HepG2 (cell line): ENCODE measurements around the gene AK4. TPM values are rescaled to one million over a fixed set of nuclear protein-coding genes. Genes with fewer than 3 reads are reported as not detected.
"Not testable (repeated sequence)": the region's sequence is repeated elsewhere in the genome, so short reads cannot be mapped to it uniquely, and the experiment has no call there.

Experiments used
- ATAC-seq: fragments of 200-7000 bp; cut with Tn5 transposase; 3 replicates; pipeline ENCODE4 v1.9.1; 2020; ENCODE audit warnings: mild to moderate bottlenecking, moderate library complexity
- BruUV-seq: library from RNA; stranded (reverse); fragments of 400-500 nt; replicated peaks from 2 replicates; lab custom pipeline; 2021; lab: Mats Ljungman, UMichigan
- CTCF ChIA-PET: fragments of 300-600 bp; formaldehyde crosslinking; extraction: SDS; loops from one replicate; lab custom pipeline; 2021; ENCODE audit warnings: low total read pairs, inconsistent platforms, low intra/inter-chr PET ratio; lab: Yijun Ruan, JAX
- POLR2A ChIA-PET: fragments of 350-600 bp; sonication (Branson Sonifier 250); formaldehyde crosslinking; loops from one replicate; lab custom pipeline; 2020; ENCODE audit warnings: antibody characterized with exemption, inconsistent platforms; lab: Yijun Ruan, JAX
- DNase-seq: peaks from one replicate; pipeline ENCODE4 v3.0.0-alpha.2; 2015; ENCODE audit warnings: low spot score
- FAIRE-seq: peaks from 3 replicates; lab custom pipeline; 2011; peaks lifted over from hg19 to GRCh38; lab: Jason Lieb, UNC
- H2AFZ ChIP-seq: one replicate; pipeline ENCODE4 v1.6.1; 2011; ENCODE audit warnings: low read length, inconsistent platforms
- H3K27ac ChIP-seq: fragments of 300-600 bp; 3 replicates; pipeline ENCODE4 v1.8.0; 2011; ENCODE audit warnings: mixed run types, mild to moderate bottlenecking, mixed read lengths, low read length, inconsistent platforms; ENCODE audit not compliant: insufficient read depth; ENCODE audit errors: extremely low read length
- H3K27me3 ChIP-seq, 2 experiments: fragments of 200-600 bp in 1 of 2; 2 replicates in 1 of 2; 3 replicates in 1 of 2; pipeline versions ENCODE4 v1.6.0 to v1.8.0; 2011; ENCODE audit warnings: low read length in 2 of 2, mild to moderate bottlenecking in 2 of 2, moderate library complexity in 2 of 2, inconsistent platforms in 1 of 2; ENCODE audit not compliant: insufficient read depth in 2 of 2, control insufficient read depth in 1 of 2
- H3K36me3 ChIP-seq, 2 experiments: fragments of 200-600 bp in 1 of 2; replicated peaks in 1 of 2; 2 replicates in 1 of 2; 3 replicates in 1 of 2; pipeline versions ENCODE4 v1.5.1 to v1.8.0; 2011; ENCODE audit warnings: low read length in 2 of 2, inconsistent platforms in 1 of 2; ENCODE audit not compliant: insufficient read depth in 2 of 2, control insufficient read depth in 1 of 2
- H3K4me1 ChIP-seq: 2 replicates; pipeline ENCODE4 v1.5.1; 2012; ENCODE audit warnings: low read length, inconsistent platforms; ENCODE audit not compliant: insufficient read depth
- H3K4me2 ChIP-seq: 2 replicates; pipeline ENCODE4 v1.6.0; 2011; ENCODE audit warnings: low read depth, low read length, inconsistent platforms
- H3K4me3 ChIP-seq, 3 experiments: fragments of 200-600 bp in 1 of 3; sonication (generic), shearing (Covaris generic) in 1 of 3; replicated peaks in 1 of 3; 2 replicates each; pipeline ENCODE4 v1.5.1; 2011 to 2016; ENCODE audit warnings: low read length in 3 of 3, inconsistent platforms in 2 of 3, low read depth in 2 of 3, mild to moderate bottlenecking in 2 of 3, control low read depth in 1 of 3, mixed read lengths in 1 of 3; ENCODE audit not compliant: insufficient read depth in 1 of 3
- H3K79me2 ChIP-seq: one replicate; pipeline ENCODE4 v1.6.1; 2011; ENCODE audit warnings: low read length, inconsistent platforms; ENCODE audit not compliant: insufficient read depth
- H3K9ac ChIP-seq: 2 replicates; pipeline ENCODE4 v1.6.0; 2011; ENCODE audit warnings: mild to moderate bottlenecking, low read depth, low read length, inconsistent platforms; ENCODE audit not compliant: insufficient read depth
- H3K9me3 ChIP-seq: 2 replicates; pipeline ENCODE4 v1.5.1; 2012; ENCODE audit warnings: mild to moderate bottlenecking, low read length
- H4K20me1 ChIP-seq: 2 replicates; pipeline ENCODE4 v1.6.0; 2011; ENCODE audit warnings: inconsistent platforms, mild to moderate bottlenecking, low read length, moderate library complexity; ENCODE audit not compliant: insufficient read depth
- DNMT3B ChIP-seq: conservative IDR thresholded peaks from 2 replicates; pipeline ENCODE4 v1.6.1; 2016; ENCODE audit warnings: missing biosample characterization, control low read depth
- EP300 ChIP-seq, 3 experiments: sonication (generic) in 1 of 3; formaldehyde crosslinking in 1 of 3; IDR thresholded peaks; 2 replicates each; pipeline versions ENCODE4 v1.5.1 to v1.6.1; 2011 to 2020; ENCODE audit warnings: low read depth in 2 of 3, low read length in 2 of 3, borderline replicate concordance in 1 of 3, improper control_type of control experiment in 1 of 3, mild to moderate bottlenecking in 1 of 3, missing genetic modification reagents in 1 of 3, moderate library complexity in 1 of 3
- GPBP1L1 ChIP-seq: sonication (generic); formaldehyde crosslinking; IDR thresholded peaks from 2 replicates; pipeline ENCODE4 v1.5.0; 2020; ENCODE audit warnings: mild to moderate bottlenecking, missing genetic modification reagents
- HOXA3 ChIP-seq: sonication (generic); formaldehyde crosslinking; IDR thresholded peaks from 2 replicates; pipeline ENCODE4 v1.5.0; 2020; ENCODE audit warnings: missing genetic modification reagents
- KLF13 ChIP-seq: sonication (generic); formaldehyde crosslinking; IDR thresholded peaks from 2 replicates; pipeline ENCODE4 v1.4.0; 2020; ENCODE audit warnings: mild to moderate bottlenecking, missing genetic modification reagents
- NCOA2 ChIP-seq: sonication (generic); formaldehyde crosslinking; IDR thresholded peaks from 2 replicates; pipeline ENCODE4 v1.8.0; 2022; ENCODE audit warnings: inconsistent platforms
- SRSF1 ChIP-seq: fragments of 200-400 bp; formaldehyde crosslinking; optimal IDR thresholded peaks from 2 replicates; pipeline ENCODE3; 2017; ENCODE audit warnings: mild to moderate bottlenecking, low read depth, low read length, moderate library complexity
- TFAP4 ChIP-seq: sonication (generic); IDR thresholded peaks from 2 replicates; pipeline ENCODE4 v1.6.1; 2016; ENCODE audit warnings: low read depth, borderline replicate concordance
- ZNF281 ChIP-seq: sonication (generic); formaldehyde crosslinking; IDR thresholded peaks from 2 replicates; pipeline ENCODE4 v1.4.0; 2020; ENCODE audit warnings: missing genetic modification reagents, borderline replicate concordance
- ZNF34 ChIP-seq: sonication (generic); formaldehyde crosslinking; IDR thresholded peaks from 2 replicates; pipeline ENCODE4 v1.4.0; 2020; ENCODE audit warnings: mild to moderate bottlenecking, missing genetic modification reagents, borderline replicate concordance
- ZNF350 ChIP-seq: sonication (generic); formaldehyde crosslinking; IDR thresholded peaks from 2 replicates; pipeline ENCODE4 v1.4.0; 2020; ENCODE audit warnings: mild to moderate bottlenecking, low read depth, missing genetic modification reagents, borderline replicate concordance
- WGBS: methylation state at CpG from one replicate; pipeline ENCODE4 v1.1.6; 2017; ENCODE audit warnings: low lambda C conversion rate; 5-methylcytosine and 5-hydroxymethylcytosine counted together
- in situ Hi-C: cut with HindIII; loops from 2 replicates; pipeline ENCODE4 v1.10.0; 2017; ENCODE audit warnings: low pct_unique_long_range_greater_than_20kb; ENCODE audit not compliant: extremely low pct_ligation_motif_present
- intact Hi-C: fragments of 100-400 bp; cut with micrococcal nuclease; formaldehyde crosslinking; loops from one replicate; pipeline ENCODE4 v1.10.0; 2022; ENCODE audit not compliant: unreplicated experiment
- polyA plus RNA-seq, 8 experiments: library from polyadenylated mRNA; depleted of rRNA in 3 of 8; stranded (reverse) in 7 of 8; unstranded in 1 of 8; fragments of >200 nt; fragmentation: Illumina TruSeq in 4 of 8; extraction: Trizol in 4 of 8; gene quantifications; 2 replicates each; pipeline versions ENCODE4 v1.2.1 to v1.2.3, GENCODE V29; 2011 to 2016; ENCODE audit warnings: low read depth in 4 of 8, missing spikeins in 1 of 8, mixed read lengths in 1 of 8; ENCODE audit not compliant: insufficient read depth in 1 of 8
- total RNA-seq, 5 experiments: library from RNA; depleted of rRNA; stranded (reverse); fragments of >200 nt; fragmentation: Illumina TruSeq; extraction: Trizol; gene quantifications; 2 replicates each; pipeline ENCODE4 v1.2.3, GENCODE V29; 2016; ENCODE audit warnings: low read depth in 1 of 5

Gene AK4
- total and polyA plus RNA-seq, 2 of the 13 experiments (the other 11 are each of a cell fraction or from before 2014, with no cell fraction given) = 110 to 160 TPM

GRCh38 chr1:65163201-65163805 is 15.3 kb downstream of the AK4 start (continued):
- TF ChIP-seq ZNF281 (CRISPR knock-in tag) = no peak
- no peak for TF ChIP-seq GPBP1L1
- no peak for TF ChIP-seq NCOA2
- no peak for TF ChIP-seq ZNF350 (CRISPR knock-in tag)
- no peak for TF ChIP-seq SRSF1
- TF ChIP-seq KLF13 (CRISPR knock-in tag) = no peak
- TF ChIP-seq TFAP4 = no peak
- TF ChIP-seq HOXA3 (CRISPR knock-in tag) = no peak
- no peak for TF ChIP-seq DNMT3B (CRISPR knock-in tag)
- no peak for TF ChIP-seq ZNF34 (CRISPR knock-in tag)
- TF ChIP-seq EP300 (IDR thresholded peaks at IDR 0.05; ENCODE audit: low read depth in 2 of 2, low read length in 2 of 2) = no peak
- no peak for TF ChIP-seq EP300 (CRISPR knock-in tag; IDR thresholded peaks at IDR 0.05; ENCODE audit: borderline replicate concordance)

- DNase-seq, H3K27ac ChIP-seq, H3K27me3 ChIP-seq, POLR2A ChIA-PET, ATAC-seq, H3K4me3 ChIP-seq, intact Hi-C loops, H3K4me2 ChIP-seq, in situ Hi-C loops, H2AFZ ChIP-seq, BruUV-seq, H3K9ac ChIP-seq, FAIRE-seq, H3K9me3 ChIP-seq, H3K36me3 ChIP-seq, H4K20me1 ChIP-seq, CTCF ChIA-PET: not testable (repeated sequence)
- WGBS = 95% methylated on average over 3 of the region's 3 CpGs
- H3K4me1 ChIP-seq = peaks cover 100% of the 10 kb centered on the region
- H3K79me2 ChIP-seq = peaks cover 97% of the 10 kb centered on the region
Measured at GRCh38 chr1:65164101-65164500, 16.1 kb downstream of the AK4 start.
